HG02884 (cell line): Measurements from ENCODE around the gene NBEAL2.
"Not testable (repeated sequence)": the region's sequence is repeated elsewhere in the genome, so short reads cannot be mapped to it uniquely, and the experiment has no call there.

ENCODE experiments used
- ATAC-seq: cut with Tn5 transposase; IDR thresholded peaks from one replicate; pipeline ENCODE4 v1.9.1; 2021; ENCODE audit warnings: mild to moderate bottlenecking, moderate library complexity; ENCODE audit not compliant: unreplicated experiment

Gene NBEAL2

GRCh38 chr3:47035645-47036044 lies 56.2 kb downstream of the NBEAL2 start:
- no peak for ATAC-seq

DNA sequence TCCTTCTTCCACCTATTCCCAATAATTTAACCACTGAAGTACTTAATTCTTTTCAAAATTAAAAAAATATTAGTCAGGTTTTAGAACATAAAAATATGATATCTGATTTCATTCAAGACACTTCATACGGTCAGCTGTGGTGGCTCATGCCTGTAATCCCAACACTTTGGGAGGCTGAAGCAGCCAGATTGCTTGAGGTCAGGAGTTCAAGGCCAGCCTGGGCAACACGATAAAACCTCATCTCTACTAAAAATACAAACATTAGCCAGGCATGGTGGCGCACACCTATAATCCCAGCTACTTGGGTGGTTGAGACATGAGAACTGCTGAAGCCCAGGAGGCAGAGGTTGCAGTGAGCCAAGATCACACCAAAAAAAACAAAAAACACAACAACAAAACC lies 56.7 kb downstream of the NBEAL2 start:
- no peak for ATAC-seq

GRCh38 chr3:47037302-47037701 lies 57.8 kb downstream of the NBEAL2 start:
- not testable (repeated sequence) for ATAC-seq

DNA sequence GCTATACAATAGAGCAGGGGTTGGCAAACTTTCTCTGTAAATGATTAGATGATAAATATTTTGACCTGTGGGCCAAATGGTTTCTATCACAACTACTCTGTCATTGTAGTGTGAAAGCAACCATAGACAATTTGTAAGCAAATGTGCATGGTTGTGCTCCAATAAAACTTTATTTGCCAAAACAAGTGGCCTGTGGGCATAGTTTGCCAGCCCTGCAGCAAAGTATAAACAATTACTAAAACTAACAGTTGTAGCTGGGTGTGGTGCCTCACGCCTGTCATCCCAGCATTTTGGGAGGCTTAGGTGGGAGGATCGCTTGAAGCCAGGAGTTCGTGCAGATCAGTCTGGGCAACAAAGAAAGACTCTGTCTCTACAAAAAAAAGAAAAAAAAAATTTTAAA lies 61.6 kb downstream of the NBEAL2 start:
- no peak for ATAC-seq

GRCh38 chr3:47042231-47042791 lies 62.8 kb downstream of the NBEAL2 start:
- ATAC-seq: no peak

GRCh38 chr3:47047069-47047468 lies 67.6 kb downstream of the NBEAL2 start:
- no peak for ATAC-seq

DNA sequence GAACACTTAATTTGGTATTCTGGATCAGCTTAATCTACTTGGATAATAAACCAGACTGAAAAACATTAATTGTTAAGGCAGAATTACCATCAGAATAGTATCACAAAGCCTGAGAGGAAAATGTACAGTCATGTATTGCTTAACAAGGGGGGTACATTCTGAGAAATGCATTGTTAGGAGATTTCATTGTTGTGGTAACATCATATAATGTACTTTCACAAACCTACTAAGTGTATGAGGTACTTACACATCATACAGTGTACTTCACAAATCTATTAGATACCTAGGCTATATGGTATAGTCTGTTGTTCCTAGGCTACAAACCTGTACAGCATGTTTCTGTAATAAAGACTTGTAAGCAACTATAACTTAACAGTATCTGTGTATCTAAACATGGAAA lies 68.2 kb downstream of the NBEAL2 start:
- ATAC-seq: no peak

DNA sequence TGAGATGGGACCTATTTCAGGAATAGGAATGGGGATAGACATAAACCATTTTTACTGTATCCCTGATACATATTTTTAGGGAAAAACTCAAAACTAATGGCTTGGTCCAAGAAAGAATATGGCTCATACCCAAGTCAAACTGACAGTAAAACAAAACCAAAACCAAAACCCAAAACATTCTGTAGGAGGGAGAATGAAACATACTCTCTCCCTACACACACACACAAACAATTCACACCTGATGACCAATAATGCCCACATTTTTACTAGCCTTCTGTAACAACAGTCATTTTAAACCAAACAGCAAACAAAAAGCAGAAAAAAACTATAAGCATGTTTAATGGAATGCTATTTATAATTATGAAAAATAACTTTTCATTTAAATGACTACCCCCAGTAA lies 74.9 kb downstream of the NBEAL2 start:
- ATAC-seq: no peak

GRCh38 chr3:47056705-47057104 lies 77.2 kb downstream of the NBEAL2 start:
- ATAC-seq: no peak

DNA sequence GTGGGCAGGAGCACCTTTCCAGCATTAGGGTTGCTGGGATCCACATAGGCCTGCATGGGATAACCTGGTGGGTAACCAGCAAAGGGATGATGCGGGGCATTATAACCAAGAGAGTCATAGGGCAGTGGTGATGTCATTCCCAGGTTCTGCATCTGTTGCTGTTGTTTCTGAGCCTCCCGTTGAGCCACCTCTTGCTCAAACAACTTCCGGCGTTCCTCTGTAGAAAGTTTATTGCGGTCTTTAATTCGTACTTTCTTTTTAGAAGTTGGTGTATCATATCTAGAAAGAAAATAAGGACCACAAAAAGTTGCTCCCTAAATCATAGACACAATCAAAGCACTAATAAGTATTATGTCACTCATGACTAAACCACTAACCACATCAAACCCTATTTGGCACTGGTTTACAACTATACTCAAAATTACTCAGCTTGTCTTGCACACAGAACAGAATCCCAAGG lies 77.8 kb downstream of the NBEAL2 start:
- ATAC-seq: no peak
